Measurements from ENCODE around the gene PPM1D. TPM values are rescaled to one million over a fixed set of nuclear protein-coding genes. Genes with fewer than 3 reads are reported as not detected.
"Not testable (repeated sequence)": the region's sequence is repeated elsewhere in the genome, so short reads cannot be mapped to it uniquely, and the experiment has no call there.

The PPM1D gene
- total RNA-seq, 5 donors from 2014 or later (not counting 1 experiment from before 2014, with no cell fraction given): 17.0 to 22.5 (median 19.6) TPM

DNA sequence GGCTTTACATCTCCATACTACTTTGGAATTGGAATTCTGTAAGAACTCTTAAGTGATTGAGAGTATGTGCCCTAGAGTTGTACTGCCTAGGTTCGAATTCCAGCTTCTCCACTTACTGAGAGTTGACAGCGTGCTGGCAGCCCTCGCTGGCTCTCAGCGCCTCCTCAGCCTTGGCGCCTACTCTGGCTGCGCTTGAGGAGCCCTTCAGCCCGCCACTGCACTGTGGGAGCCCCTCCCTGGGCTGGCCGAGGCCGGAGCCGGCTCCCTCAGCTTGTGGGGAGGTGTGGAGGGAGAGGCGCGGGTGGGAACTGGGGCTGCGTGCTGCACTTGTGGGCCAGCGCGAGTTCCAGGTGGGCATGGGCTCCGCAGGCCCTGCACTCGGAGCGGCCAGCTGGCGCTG is 13.3 kb downstream of the PPM1D start:
- ChIA-PET POLR2A (no interaction called here), CTCF (no interaction called here)
- no peak overlapping the region for H3K27ac ChIP-seq (ENCODE audit: low read length)
- Mint-ChIP-seq H3K27me3 (no peaks in the 10 kb centered on the region), H3K9me3 (no peaks in the 10 kb centered on the region), H3K4me3 (no peak overlapping the region), H3K36me3 (peaks cover 5% of the 10 kb centered on the region), H3K4me1 (peaks cover 28 to 34% (median 34%) of the 10 kb centered on the region in 3 donors), H3K27ac (no peak overlapping the region)
- 100% methylated on average over 17 of the region's 19 CpGs for WGBS (ENCODE audit: insufficient coverage)
- DNase-seq (no peak), ATAC-seq (replicated peaks in 1 of 4) (no peak)
- H3K4me1 ChIP-seq (ENCODE audit: control insufficient read depth in 1 of 2, extremely low read depth in 1 of 2, insufficient read depth in 2 of 2, low read length in 2 of 2): no peaks in the 10 kb centered on the region
- H3K36me3 ChIP-seq (ENCODE audit: control insufficient read depth in 2 of 2, extremely low read depth in 1 of 2, insufficient read depth in 1 of 2, low read length in 1 of 2): peaks cover 0 to 8% of the 10 kb centered on the region in 2 donors
- H3K9me3 ChIP-seq: no peaks in the 10 kb centered on the region
- no peaks in the 10 kb centered on the region for H3K27me3 ChIP-seq (replicated peaks in 1 of 2; ENCODE audit: control insufficient read depth in 2 of 2, extremely low read depth in 1 of 2, insufficient read depth in 2 of 2, low read length in 1 of 2)
- no peak overlapping the region for H3K4me3 ChIP-seq (ENCODE audit: control insufficient read depth in 1 of 2, extremely low read depth in 1 of 2, low read length in 1 of 2)

DNA sequence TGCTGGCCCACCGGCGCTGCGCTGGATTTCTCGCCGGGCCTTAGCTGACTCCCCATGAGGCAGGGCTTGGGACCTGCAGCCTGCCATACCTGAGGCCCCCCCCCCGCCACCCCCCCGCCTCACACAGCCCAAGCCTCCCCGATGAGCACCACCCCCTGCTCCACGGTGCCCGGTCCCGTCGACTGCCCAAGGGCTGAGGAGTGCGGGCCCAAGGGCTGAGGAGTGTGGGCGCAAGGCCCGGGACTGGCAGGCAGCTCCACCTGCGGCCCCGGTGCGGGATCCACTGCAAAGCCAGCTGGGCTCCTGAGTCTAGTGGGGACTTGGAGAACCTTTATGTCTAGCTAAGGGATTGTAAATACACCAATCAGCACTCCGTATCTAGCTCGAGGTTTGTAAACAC is 13.8 kb downstream of the PPM1D start:
- H3K27me3 Mint-ChIP-seq; DNase-seq; H3K9me3 Mint-ChIP-seq; H3K36me3 ChIP-seq (ENCODE audit: control insufficient read depth in 2 of 2, extremely low read depth in 1 of 2, insufficient read depth in 1 of 2, low read length in 1 of 2); H3K27me3 ChIP-seq (replicated peaks in 1 of 2; ENCODE audit: control insufficient read depth in 2 of 2, extremely low read depth in 1 of 2, insufficient read depth in 2 of 2, low read length in 1 of 2); H3K4me3 ChIP-seq (ENCODE audit: control insufficient read depth in 1 of 2, extremely low read depth in 1 of 2, low read length in 1 of 2); H3K27ac ChIP-seq (ENCODE audit: low read length); ATAC-seq (replicated peaks in 1 of 4); H3K27ac Mint-ChIP-seq; H3K9me3 ChIP-seq; H3K36me3 Mint-ChIP-seq; H3K4me1 ChIP-seq (ENCODE audit: control insufficient read depth in 1 of 2, extremely low read depth in 1 of 2, insufficient read depth in 2 of 2, low read length in 2 of 2); H3K4me3 Mint-ChIP-seq; POLR2A ChIA-PET: not testable (repeated sequence)
- 91% methylated on average over 16 of the region's 20 CpGs for WGBS (ENCODE audit: insufficient coverage)
- CTCF ChIA-PET: interaction anchor here (0.6 to 1.0 kb wide), 2 partner anchors 13 to 24 kb away, joined by 3 read pairs; no protein-coding TSS in a partner anchor
- peaks cover 32 to 39% (median 39%) of the 10 kb centered on the region in 3 donors for H3K4me1 Mint-ChIP-seq

DNA sequence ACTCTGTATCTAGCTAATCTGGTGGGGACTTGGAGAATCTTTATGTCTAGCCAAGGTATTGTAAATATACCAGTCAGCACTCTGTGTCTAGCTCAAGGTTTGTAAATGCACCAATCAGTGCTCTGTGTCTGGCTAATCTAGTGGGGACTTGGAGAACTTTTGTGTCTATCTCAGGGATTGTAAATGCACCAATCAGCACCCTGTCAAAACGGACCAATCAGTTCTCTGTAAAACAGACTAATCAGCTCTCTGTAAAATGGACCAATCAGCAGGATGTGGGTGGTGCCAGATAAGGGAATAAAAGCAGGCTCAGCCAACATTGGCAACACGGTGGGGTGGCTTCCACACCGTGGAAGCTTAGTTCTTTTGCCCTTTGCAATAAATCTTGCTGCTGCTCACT is 14.3 kb downstream of the PPM1D start:
- H3K4me1 ChIP-seq (ENCODE audit: control insufficient read depth in 1 of 2, extremely low read depth in 1 of 2, insufficient read depth in 2 of 2, low read length in 2 of 2); H3K36me3 ChIP-seq (ENCODE audit: control insufficient read depth in 2 of 2, extremely low read depth in 1 of 2, insufficient read depth in 1 of 2, low read length in 1 of 2); POLR2A ChIA-PET; H3K36me3 Mint-ChIP-seq; H3K27me3 ChIP-seq (replicated peaks in 1 of 2; ENCODE audit: control insufficient read depth in 2 of 2, extremely low read depth in 1 of 2, insufficient read depth in 2 of 2, low read length in 1 of 2); H3K27me3 Mint-ChIP-seq; H3K4me3 ChIP-seq (ENCODE audit: control insufficient read depth in 1 of 2, extremely low read depth in 1 of 2, low read length in 1 of 2); H3K9me3 ChIP-seq; H3K4me3 Mint-ChIP-seq; H3K27ac ChIP-seq (ENCODE audit: low read length); DNase-seq; H3K9me3 Mint-ChIP-seq; ATAC-seq (replicated peaks in 1 of 4); H3K27ac Mint-ChIP-seq: not testable (repeated sequence)
- H3K4me1 Mint-ChIP-seq: peaks cover 36 to 43% (median 43%) of the 10 kb centered on the region in 3 donors
- 81% methylated on average over 2 of the region's 3 CpGs for WGBS (ENCODE audit: insufficient coverage)
- CTCF ChIA-PET: interaction anchor here (0.6 to 1.0 kb wide), 2 partner anchors 12 to 24 kb away, joined by 3 read pairs; no protein-coding TSS in a partner anchor

DNA sequence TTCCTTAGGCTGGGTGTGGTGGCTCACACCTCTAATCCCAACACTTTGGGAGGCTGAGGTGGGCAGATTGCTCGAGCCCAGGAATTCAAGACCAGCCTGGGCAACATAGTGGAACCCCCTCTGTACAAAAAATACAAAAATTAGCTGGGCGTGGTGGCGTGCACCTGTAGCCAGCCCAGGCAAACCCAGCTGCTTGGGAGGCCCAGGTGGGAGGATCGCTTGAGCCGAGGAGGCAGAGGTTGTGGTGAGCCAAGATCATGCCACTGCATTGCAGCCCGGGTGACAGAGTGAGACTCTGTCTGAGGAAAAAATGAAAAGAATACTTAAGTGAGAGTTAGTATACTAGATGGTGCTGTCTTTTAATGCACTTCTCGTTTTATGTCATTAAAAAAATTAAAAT is 15.1 kb downstream of the PPM1D start:
- CTCF ChIA-PET: interaction anchor here in 1 of 2 donors (1.3 kb wide), 1 partner anchor 18 kb away, joined by 3 read pairs; no protein-coding TSS in a partner anchor
- H3K27me3 Mint-ChIP-seq: no peaks in the 10 kb centered on the region
- H3K27ac ChIP-seq (ENCODE audit: low read length): no peak overlapping the region
- DNase-seq: no peak
- H3K27me3 ChIP-seq (replicated peaks in 1 of 2; ENCODE audit: control insufficient read depth in 2 of 2, extremely low read depth in 1 of 2, insufficient read depth in 2 of 2, low read length in 1 of 2): no peaks in the 10 kb centered on the region
- no peak overlapping the region for H3K27ac Mint-ChIP-seq
- H3K4me1 ChIP-seq (ENCODE audit: control insufficient read depth in 1 of 2, extremely low read depth in 1 of 2, insufficient read depth in 2 of 2, low read length in 2 of 2): no peaks in the 10 kb centered on the region
- WGBS (ENCODE audit: insufficient coverage): 89% methylated on average over 3 of the region's 7 CpGs
- no peaks in the 10 kb centered on the region for H3K9me3 ChIP-seq
- H3K4me3 Mint-ChIP-seq: no peak overlapping the region
- H3K36me3 ChIP-seq (ENCODE audit: control insufficient read depth in 2 of 2, extremely low read depth in 1 of 2, insufficient read depth in 1 of 2, low read length in 1 of 2): peaks cover 0 to 8% of the 10 kb centered on the region in 2 donors
- H3K4me3 ChIP-seq (ENCODE audit: control insufficient read depth in 1 of 2, extremely low read depth in 1 of 2, low read length in 1 of 2): no peak overlapping the region
- ATAC-seq (replicated peaks in 1 of 4): no peak
- H3K9me3 Mint-ChIP-seq: no peaks in the 10 kb centered on the region
- H3K4me1 Mint-ChIP-seq: peaks cover 39 to 43% (median 42%) of the 10 kb centered on the region in 3 donors
- H3K36me3 Mint-ChIP-seq: peaks cover 5% of the 10 kb centered on the region
- POLR2A ChIA-PET: interaction anchor here (0.5 to 0.7 kb wide), 2 partner anchors 20 to 21 kb away, joined by 3 to 6 read pairs; no protein-coding TSS in a partner anchor

DNA sequence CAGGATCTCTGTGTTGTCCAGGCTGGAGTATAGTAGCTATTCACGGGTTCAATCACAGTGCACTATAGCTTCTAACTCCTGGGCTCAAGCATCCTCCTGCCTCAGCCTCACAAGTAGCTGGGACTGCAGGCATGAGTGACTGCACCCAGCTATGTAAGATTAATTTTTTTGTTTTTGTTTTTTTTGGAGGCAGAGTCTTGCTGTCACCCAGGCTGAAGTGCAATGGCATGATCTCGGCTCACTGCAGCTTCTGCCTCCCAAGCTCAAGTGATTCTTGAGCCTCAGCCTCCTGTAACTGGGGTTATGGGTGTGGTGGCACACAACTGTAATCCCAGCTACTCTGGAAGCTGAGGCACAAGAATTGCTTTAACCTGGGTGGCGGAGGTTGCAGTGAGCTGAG is 15.8 kb downstream of the PPM1D start:
- no peaks in the 10 kb centered on the region for H3K27me3 Mint-ChIP-seq
- H3K4me1 Mint-ChIP-seq: peaks cover 36 to 42% (median 37%) of the 10 kb centered on the region in 3 donors
- Histone ChIP-seq H3K27ac (ENCODE audit: low read length) (no peak overlapping the region), H3K9me3 (no peaks in the 10 kb centered on the region), H3K36me3 (ENCODE audit: control insufficient read depth in 2 of 2, extremely low read depth in 1 of 2, insufficient read depth in 1 of 2, low read length in 1 of 2) (peaks cover 0 to 8% of the 10 kb centered on the region in 2 donors), H3K27me3 (replicated peaks in 1 of 2; ENCODE audit: control insufficient read depth in 2 of 2, extremely low read depth in 1 of 2, insufficient read depth in 2 of 2, low read length in 1 of 2) (no peaks in the 10 kb centered on the region), H3K4me3 (ENCODE audit: control insufficient read depth in 1 of 2, extremely low read depth in 1 of 2, low read length in 1 of 2) (no peak overlapping the region), H3K4me1 (ENCODE audit: control insufficient read depth in 1 of 2, extremely low read depth in 1 of 2, insufficient read depth in 2 of 2, low read length in 2 of 2) (no peaks in the 10 kb centered on the region)
- no peaks in the 10 kb centered on the region for H3K9me3 Mint-ChIP-seq
- WGBS (ENCODE audit: insufficient coverage): 100% methylated on average over 2 of the region's 3 CpGs
- H3K36me3 Mint-ChIP-seq: peaks cover 5% of the 10 kb centered on the region
- H3K4me3 Mint-ChIP-seq: no peak overlapping the region
- CTCF ChIA-PET: interaction anchor here in 1 of 2 donors (1.3 kb wide), 1 partner anchor 18 kb away, joined by 3 read pairs; no protein-coding TSS in a partner anchor
- no peak for ATAC-seq (replicated peaks in 1 of 4)
- POLR2A ChIA-PET: interaction anchor here (0.5 to 0.7 kb wide), 2 partner anchors 21 to 22 kb away, joined by 3 to 6 read pairs; no protein-coding TSS in a partner anchor
- H3K27ac Mint-ChIP-seq: no peak overlapping the region
- DNase-seq: no peak

DNA sequence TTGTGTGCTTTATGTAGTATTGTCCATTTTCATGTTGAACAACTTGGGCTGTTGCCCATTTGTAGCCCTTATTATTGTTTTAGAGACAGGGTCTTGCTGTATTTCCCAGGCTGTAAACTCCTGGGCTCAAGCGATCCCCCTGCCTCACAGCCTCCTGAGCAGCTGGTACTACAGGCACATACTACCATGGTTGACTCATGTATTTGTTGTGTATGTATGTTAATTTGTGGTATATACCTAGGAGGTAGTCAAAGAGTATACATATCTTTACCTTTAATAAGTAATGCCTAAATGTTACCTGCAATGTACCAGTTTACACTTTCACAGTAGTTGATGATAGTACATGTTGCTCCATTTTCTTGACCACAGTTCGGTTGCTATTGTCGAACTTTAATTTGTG is 18.1 kb downstream of the PPM1D start:
- Histone ChIP-seq H3K4me3 (ENCODE audit: control insufficient read depth in 1 of 2, extremely low read depth in 1 of 2, low read length in 1 of 2) (no peak overlapping the region), H3K9me3 (no peaks in the 10 kb centered on the region), H3K4me1 (ENCODE audit: control insufficient read depth in 1 of 2, extremely low read depth in 1 of 2, insufficient read depth in 2 of 2, low read length in 2 of 2) (no peaks in the 10 kb centered on the region), H3K27ac (ENCODE audit: low read length) (no peak overlapping the region), H3K27me3 (replicated peaks in 1 of 2; ENCODE audit: control insufficient read depth in 2 of 2, extremely low read depth in 1 of 2, insufficient read depth in 2 of 2, low read length in 1 of 2) (no peaks in the 10 kb centered on the region), H3K36me3 (ENCODE audit: control insufficient read depth in 2 of 2, extremely low read depth in 1 of 2, insufficient read depth in 1 of 2, low read length in 1 of 2) (peaks cover 0 to 8% of the 10 kb centered on the region in 2 donors)
- ChIA-PET POLR2A (no interaction called here), CTCF (interaction anchor here (0.6 kb wide), 2 partner anchors 76 to 97 kb away, joined by 3 read pairs; no protein-coding TSS in a partner anchor)
- DNase-seq (no peak), ATAC-seq (replicated peaks in 1 of 4) (no peak)
- Mint-ChIP-seq H3K4me1 (peaks cover 28 to 35% (median 30%) of the 10 kb centered on the region in 3 donors), H3K9me3 (no peaks in the 10 kb centered on the region), H3K36me3 (peaks cover 5% of the 10 kb centered on the region), H3K4me3 (no peak overlapping the region), H3K27me3 (no peaks in the 10 kb centered on the region), H3K27ac (no peak overlapping the region)
- WGBS (ENCODE audit: insufficient coverage): 100% methylated on average over 2 of the region's 3 CpGs
